GM12875 (cell line): ENCODE measurements around the gene GADL1.

Experiments used
- H3K4me3 ChIP-seq: one replicate; pipeline ENCODE4 v1.5.1; 2011; ENCODE audit warnings: low read depth, low read length, control low read depth
- TF ChIP-seq, protein P1 (sequence below): IDR thresholded peaks from 2 replicates; pipeline ENCODE4 v1.5.1; 2011; ENCODE audit warnings: low read depth, mild to moderate bottlenecking, control low read depth, inconsistent platforms, low read length, moderate library complexity, borderline replicate concordance; ENCODE audit not compliant: insufficient read depth

GADL1 gene

DNA sequence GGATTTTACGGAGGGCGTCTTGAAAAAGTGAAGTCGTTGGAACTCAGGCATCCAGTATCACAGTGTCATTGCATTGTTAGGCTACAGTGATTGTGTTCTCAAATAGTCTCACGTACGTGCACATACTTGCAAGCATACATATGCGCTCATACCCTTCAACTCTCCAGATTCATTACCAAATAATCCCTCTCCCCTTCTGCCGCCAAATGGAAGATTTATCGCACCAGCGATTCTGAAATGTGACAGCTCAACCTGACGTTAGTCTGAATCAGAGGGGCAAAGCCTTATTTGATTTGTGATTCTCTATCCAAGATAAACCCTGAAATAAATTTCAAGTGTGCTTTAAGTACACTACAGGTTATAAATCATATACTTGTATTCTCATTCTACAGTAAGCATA lies 119.4 kb downstream of the GADL1 start:
- H3K4me3 ChIP-seq, result no peak overlapping the region
- TF ChIP-seq, protein P1, sequence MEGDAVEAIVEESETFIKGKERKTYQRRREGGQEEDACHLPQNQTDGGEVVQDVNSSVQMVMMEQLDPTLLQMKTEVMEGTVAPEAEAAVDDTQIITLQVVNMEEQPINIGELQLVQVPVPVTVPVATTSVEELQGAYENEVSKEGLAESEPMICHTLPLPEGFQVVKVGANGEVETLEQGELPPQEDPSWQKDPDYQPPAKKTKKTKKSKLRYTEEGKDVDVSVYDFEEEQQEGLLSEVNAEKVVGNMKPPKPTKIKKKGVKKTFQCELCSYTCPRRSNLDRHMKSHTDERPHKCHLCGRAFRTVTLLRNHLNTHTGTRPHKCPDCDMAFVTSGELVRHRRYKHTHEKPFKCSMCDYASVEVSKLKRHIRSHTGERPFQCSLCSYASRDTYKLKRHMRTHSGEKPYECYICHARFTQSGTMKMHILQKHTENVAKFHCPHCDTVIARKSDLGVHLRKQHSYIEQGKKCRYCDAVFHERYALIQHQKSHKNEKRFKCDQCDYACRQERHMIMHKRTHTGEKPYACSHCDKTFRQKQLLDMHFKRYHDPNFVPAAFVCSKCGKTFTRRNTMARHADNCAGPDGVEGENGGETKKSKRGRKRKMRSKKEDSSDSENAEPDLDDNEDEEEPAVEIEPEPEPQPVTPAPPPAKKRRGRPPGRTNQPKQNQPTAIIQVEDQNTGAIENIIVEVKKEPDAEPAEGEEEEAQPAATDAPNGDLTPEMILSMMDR, result no peak

- TF ChIP-seq, protein P1, result no peak
- no peak overlapping the region for H3K4me3 ChIP-seq
Measured at GRCh38 chr3:30774062-30774461, 120.4 kb downstream of the GADL1 start.

- TF ChIP-seq, protein P1, result no peak
Measured at GRCh38 chr3:30770387-30770786, 124.1 kb downstream of the GADL1 start.

GRCh38 chr3:30768703-30769550 lies 125.5 kb downstream of the GADL1 start:
- H3K4me3 ChIP-seq, result no peak overlapping the region
- TF ChIP-seq, protein P1, result peak; percentile 69

More at GRCh38 chr3:30770387-30770786, 124.1 kb downstream of the GADL1 start:
- no peak overlapping the region for H3K4me3 ChIP-seq

GRCh38 chr3:30768046-30768445 lies 126.4 kb downstream of the GADL1 start:
- TF ChIP-seq, protein P1, result no peak
- H3K4me3 ChIP-seq, result no peak overlapping the region

- no peak overlapping the region for H3K4me3 ChIP-seq
- TF ChIP-seq, protein P1, result no peak
Measured at GRCh38 chr3:30766522-30766921, 127.9 kb downstream of the GADL1 start.

GRCh38 chr3:30764891-30765290 lies 129.6 kb downstream of the GADL1 start:
- H3K4me3 ChIP-seq, result no peak overlapping the region
- TF ChIP-seq, protein P1, result no peak
